Measurements from ENCODE around the gene TBXAS1.
"Not testable (repeated sequence)": the region's sequence is repeated elsewhere in the genome, so short reads cannot be mapped to it uniquely, and the experiment has no call there.

Gene TBXAS1

GRCh38 chr7:139893999-139894398 lies 64.9 kb downstream of the TBXAS1 start:
- DNase-seq = no peak

GRCh38 chr7:139895141-139895829 lies 66.2 kb downstream of the TBXAS1 start:
- DNase-seq = no peak

GRCh38 chr7:139896288-139896687 lies 67.2 kb downstream of the TBXAS1 start:
- no peak for DNase-seq

- DNase-seq = no peak
Measured at GRCh38 chr7:139896831-139897230, 67.8 kb downstream of the TBXAS1 start.

GRCh38 chr7:139897422-139898090 lies 68.5 kb downstream of the TBXAS1 start:
- no peak for DNase-seq

GRCh38 chr7:139898483-139898882 lies 69.4 kb downstream of the TBXAS1 start:
- no peak for DNase-seq

- no peak for DNase-seq
Measured at GRCh38 chr7:139899328-139899955, 70.4 kb downstream of the TBXAS1 start.

GRCh38 chr7:139900326-139900725 lies 71.3 kb downstream of the TBXAS1 start:
- DNase-seq = no peak

GRCh38 chr7:139901056-139901795 lies 72.2 kb downstream of the TBXAS1 start:
- no peak for DNase-seq

GRCh38 chr7:139901901-139902300 lies 72.8 kb downstream of the TBXAS1 start:
- no peak for DNase-seq

GRCh38 chr7:139902436-139903102 lies 73.5 kb downstream of the TBXAS1 start:
- no peak for DNase-seq

GRCh38 chr7:139903103-139903477 lies 74.0 kb downstream of the TBXAS1 start:
- DNase-seq = not testable (repeated sequence)

GRCh38 chr7:139906879-139907278 lies 77.8 kb downstream of the TBXAS1 start:
- no peak for DNase-seq

- no peak for DNase-seq
Measured at GRCh38 chr7:139908792-139909191, 79.7 kb downstream of the TBXAS1 start.

- DNase-seq = peak; percentile 76
Measured at GRCh38 chr7:139909379-139910050, 80.5 kb downstream of the TBXAS1 start.

GRCh38 chr7:139913021-139913844 lies 84.2 kb downstream of the TBXAS1 start:
- no peak for DNase-seq

GRCh38 chr7:139913845-139914135 lies 84.7 kb downstream of the TBXAS1 start:
- no peak for DNase-seq

GRCh38 chr7:139914306-139915267 lies 85.5 kb downstream of the TBXAS1 start:
- no peak for DNase-seq

GRCh38 chr7:139915268-139915863 lies 86.3 kb downstream of the TBXAS1 start:
- DNase-seq = no peak

Measured in NCI-H2081 treated with DMSO at 0.1 percent for 48 hours (cell line).